ENCODE data around the gene TINCR.
"Not testable (repeated sequence)": the region's sequence is repeated elsewhere in the genome, so short reads cannot be mapped to it uniquely, and the experiment has no call there.

TINCR gene

GRCh38 chr19:5567360-5567969 lies at the start of gene TINCR:
Gene TINCR, minus strand, starts transcription at chr19:5567953.
- Mint-ChIP-seq H3K4me3 (no peak within 1 kb of the TSS), H3K9me3 (peaks cover 3% of the 10 kb centered on the region), H3K4me1 (no peaks in the 10 kb centered on the region), H3K36me3 (no peaks in the 10 kb centered on the region), H3K27me3 (peaks cover 11% of the 10 kb centered on the region), H3K27ac (no peak within 1 kb of the TSS)
- ATAC-seq = no peak

GRCh38 chr19:5617080-5617479 lies 49.3 kb upstream of the TINCR start:
- H3K36me3 Mint-ChIP-seq = peaks cover 67% of the 10 kb centered on the region
- no peak overlapping the region for H3K27ac Mint-ChIP-seq
- ATAC-seq = no peak
- H3K4me1 Mint-ChIP-seq = peaks cover 35% of the 10 kb centered on the region
- no peaks in the 10 kb centered on the region for H3K27me3 Mint-ChIP-seq
- no peak overlapping the region for H3K4me3 Mint-ChIP-seq
- no peaks in the 10 kb centered on the region for H3K9me3 Mint-ChIP-seq

GRCh38 chr19:5615756-5616327 lies 48.1 kb upstream of the TINCR start:
- peaks cover 68% of the 10 kb centered on the region for H3K36me3 Mint-ChIP-seq
- no peak overlapping the region for H3K4me3 Mint-ChIP-seq
- H3K4me1 Mint-ChIP-seq = peaks cover 25% of the 10 kb centered on the region
- ATAC-seq = no peak
- H3K27ac Mint-ChIP-seq = no peak overlapping the region
- H3K27me3 Mint-ChIP-seq = no peaks in the 10 kb centered on the region
- H3K9me3 Mint-ChIP-seq = no peaks in the 10 kb centered on the region

GRCh38 chr19:5612891-5613865 lies 45.4 kb upstream of the TINCR start:
- Mint-ChIP-seq H3K4me3 (no peak overlapping the region), H3K27ac (no peak overlapping the region), H3K4me1 (peaks cover 12% of the 10 kb centered on the region), H3K9me3 (no peaks in the 10 kb centered on the region), H3K27me3 (no peaks in the 10 kb centered on the region), H3K36me3 (peaks cover 81% of the 10 kb centered on the region)
- no peak for ATAC-seq

GRCh38 chr19:5609881-5610448 lies 42.2 kb upstream of the TINCR start:
- no peak for ATAC-seq
- Mint-ChIP-seq H3K27ac (no peak overlapping the region), H3K27me3 (no peaks in the 10 kb centered on the region), H3K4me3 (no peak overlapping the region), H3K9me3 (no peaks in the 10 kb centered on the region), H3K4me1 (peaks cover 12% of the 10 kb centered on the region), H3K36me3 (peaks cover 87% of the 10 kb centered on the region)

GRCh38 chr19:5608766-5609165 lies 41.0 kb upstream of the TINCR start:
- H3K9me3 Mint-ChIP-seq, H3K27ac Mint-ChIP-seq, H3K4me3 Mint-ChIP-seq, H3K27me3 Mint-ChIP-seq, ATAC-seq: not testable (repeated sequence)
- Mint-ChIP-seq H3K36me3 (peaks cover 85% of the 10 kb centered on the region), H3K4me1 (peaks cover 12% of the 10 kb centered on the region)

- no peak for ATAC-seq
- Mint-ChIP-seq H3K27me3 (no peaks in the 10 kb centered on the region), H3K4me1 (peaks cover 12% of the 10 kb centered on the region), H3K36me3 (peaks cover 85% of the 10 kb centered on the region), H3K27ac (no peak overlapping the region), H3K9me3 (no peaks in the 10 kb centered on the region), H3K4me3 (no peak overlapping the region)
Observed at GRCh38 chr19:5608291-5608690, 40.5 kb upstream of the TINCR start.

- H3K27me3 Mint-ChIP-seq = no peaks in the 10 kb centered on the region
- peaks cover 83% of the 10 kb centered on the region for H3K36me3 Mint-ChIP-seq
- H3K4me1 Mint-ChIP-seq = peaks cover 5% of the 10 kb centered on the region
- H3K27ac Mint-ChIP-seq = no peak overlapping the region
- no peak overlapping the region for H3K4me3 Mint-ChIP-seq
- no peaks in the 10 kb centered on the region for H3K9me3 Mint-ChIP-seq
- no peak for ATAC-seq
Observed at GRCh38 chr19:5607318-5608275, 39.8 kb upstream of the TINCR start.

- Mint-ChIP-seq H3K4me3 (no peak overlapping the region), H3K4me1 (peaks cover 5% of the 10 kb centered on the region), H3K27me3 (no peaks in the 10 kb centered on the region), H3K9me3 (no peaks in the 10 kb centered on the region), H3K36me3 (peaks cover 87% of the 10 kb centered on the region), H3K27ac (no peak overlapping the region)
- no peak for ATAC-seq
Observed at GRCh38 chr19:5605362-5605761, 37.6 kb upstream of the TINCR start.

GRCh38 chr19:5603626-5604025 lies 35.9 kb upstream of the TINCR start:
- H3K27me3 Mint-ChIP-seq = no peaks in the 10 kb centered on the region
- H3K36me3 Mint-ChIP-seq = peaks cover 90% of the 10 kb centered on the region
- H3K4me1 Mint-ChIP-seq = no peaks in the 10 kb centered on the region
- H3K9me3 Mint-ChIP-seq = no peaks in the 10 kb centered on the region
- no peak for ATAC-seq
- no peak overlapping the region for H3K27ac Mint-ChIP-seq
- H3K4me3 Mint-ChIP-seq = no peak overlapping the region

GRCh38 chr19:5600797-5601196 lies 33.0 kb upstream of the TINCR start:
- Mint-ChIP-seq H3K4me3 (no peak overlapping the region), H3K4me1 (peaks cover 6% of the 10 kb centered on the region), H3K27ac (no peak overlapping the region), H3K9me3 (no peaks in the 10 kb centered on the region), H3K27me3 (no peaks in the 10 kb centered on the region), H3K36me3 (peaks cover 80% of the 10 kb centered on the region)
- ATAC-seq = no peak

- H3K27me3 Mint-ChIP-seq = no peaks in the 10 kb centered on the region
- H3K9me3 Mint-ChIP-seq = no peaks in the 10 kb centered on the region
- H3K27ac Mint-ChIP-seq = no peak overlapping the region
- peaks cover 83% of the 10 kb centered on the region for H3K36me3 Mint-ChIP-seq
- ATAC-seq = no peak
- H3K4me1 Mint-ChIP-seq = peaks cover 6% of the 10 kb centered on the region
- no peak overlapping the region for H3K4me3 Mint-ChIP-seq
Observed at GRCh38 chr19:5595745-5596144, 28.0 kb upstream of the TINCR start.

GRCh38 chr19:5595129-5595528 lies 27.4 kb upstream of the TINCR start:
- Mint-ChIP-seq H3K4me3 (no peak overlapping the region), H3K27me3 (no peaks in the 10 kb centered on the region), H3K4me1 (peaks cover 6% of the 10 kb centered on the region), H3K36me3 (peaks cover 83% of the 10 kb centered on the region), H3K27ac (no peak overlapping the region), H3K9me3 (no peaks in the 10 kb centered on the region)
- ATAC-seq = no peak

GRCh38 chr19:5594521-5594950 lies 26.8 kb upstream of the TINCR start:
- Mint-ChIP-seq H3K27me3 (no peaks in the 10 kb centered on the region), H3K4me1 (peaks cover 6% of the 10 kb centered on the region), H3K4me3 (no peak overlapping the region), H3K27ac (no peak overlapping the region), H3K36me3 (peaks cover 80% of the 10 kb centered on the region), H3K9me3 (no peaks in the 10 kb centered on the region)
- no peak for ATAC-seq
